HepG2 (cell line): Measurements from ENCODE around the gene RAB5B. TPM values are rescaled to one million over a fixed set of nuclear protein-coding genes. Genes with fewer than 3 reads are reported as not detected.
A peak's percentile ranks its signal among the peaks of the same experiment; 100 is the strongest.

Source experiments
- CCAR2 ChIP-seq: fragments of 200-400 bp; formaldehyde crosslinking; optimal IDR thresholded peaks from 2 replicates; pipeline ENCODE3; 2018; ENCODE audit warnings: low read depth, mild to moderate bottlenecking, low read length, moderate library complexity
- E2F1 ChIP-seq: sonication (generic); formaldehyde crosslinking; IDR thresholded peaks from 2 replicates; pipeline ENCODE4 v1.5.0; 2020; ENCODE audit warnings: missing genetic modification reagents
- ELF1 ChIP-seq: sonication (generic); formaldehyde crosslinking; IDR thresholded peaks from 2 replicates; pipeline ENCODE4 v1.4.0; 2020; ENCODE audit warnings: missing genetic modification reagents
- GFI1 ChIP-seq: sonication (generic); formaldehyde crosslinking; IDR thresholded peaks from 2 replicates; pipeline ENCODE4 v1.5.0; 2020; ENCODE audit warnings: missing genetic modification reagents, mild to moderate bottlenecking, borderline replicate concordance
- HINFP ChIP-seq: sonication (generic); formaldehyde crosslinking; IDR thresholded peaks from 2 replicates; pipeline ENCODE4 v1.4.0; 2020; ENCODE audit warnings: low read depth, mild to moderate bottlenecking, missing genetic modification reagents
- KLF11 ChIP-seq: IDR thresholded peaks from 2 replicates; pipeline ENCODE4 v1.6.1; 2016; ENCODE audit warnings: missing compliant biosample characterization
- LBX2 ChIP-seq: sonication (generic); formaldehyde crosslinking; IDR thresholded peaks from 2 replicates; pipeline ENCODE4 v1.5.0; 2020; ENCODE audit warnings: missing genetic modification reagents, mild to moderate bottlenecking, borderline replicate concordance
- MAX ChIP-seq: IDR thresholded peaks from 2 replicates; pipeline ENCODE4 v1.6.1; 2012; ENCODE audit warnings: inconsistent platforms
- NFE2 ChIP-seq: sonication (generic); formaldehyde crosslinking; IDR thresholded peaks from 2 replicates; pipeline ENCODE4 v1.4.0; 2020; ENCODE audit warnings: missing genetic modification reagents
- NFE2L2 ChIP-seq: fragments of 150-350 bp; IDR thresholded peaks from 2 replicates; pipeline ENCODE4 v1.6.1; 2014; ENCODE audit warnings: low read length
- PHF21A ChIP-seq: sonication (generic); formaldehyde crosslinking; IDR thresholded peaks from 2 replicates; pipeline ENCODE4 v1.5.0; 2020; ENCODE audit warnings: mild to moderate bottlenecking, missing genetic modification reagents
- RBM22 ChIP-seq: fragments of 200-400 bp; formaldehyde crosslinking; optimal IDR thresholded peaks from 2 replicates; pipeline ENCODE3; 2017; ENCODE audit warnings: mild to moderate bottlenecking, low read length, moderate library complexity
- TAF1 ChIP-seq: sonication (generic); formaldehyde crosslinking; IDR thresholded peaks from 2 replicates; pipeline ENCODE4 v1.4.0; 2020; ENCODE audit warnings: missing genetic modification reagents
- ZBTB1 ChIP-seq: sonication (generic); formaldehyde crosslinking; IDR thresholded peaks from 2 replicates; pipeline ENCODE4 v1.4.0; 2020; ENCODE audit warnings: missing genetic modification reagents, borderline replicate concordance
- ZEB1 ChIP-seq: IDR thresholded peaks from 2 replicates; pipeline ENCODE4 v1.6.1; 2012; ENCODE audit warnings: mild to moderate bottlenecking, low read depth, inconsistent platforms; ENCODE audit not compliant: insufficient replicate concordance
- ZNF10 ChIP-seq: sonication (generic); formaldehyde crosslinking; IDR thresholded peaks from 2 replicates; pipeline ENCODE4 v1.4.0; 2020; ENCODE audit warnings: mild to moderate bottlenecking, low read depth, missing genetic modification reagents, borderline replicate concordance
- ZNF121 ChIP-seq: sonication (generic); formaldehyde crosslinking; IDR thresholded peaks from 2 replicates; pipeline ENCODE4 v1.5.0; 2020; ENCODE audit warnings: mild to moderate bottlenecking, missing genetic modification reagents
- ZNF614 ChIP-seq: IDR thresholded peaks from 2 replicates; pipeline ENCODE4 v1.6.1; 2018; ENCODE audit warnings: missing biosample characterization, missing genetic modification reagents, inconsistent platforms, borderline replicate concordance
- ZNF746 ChIP-seq: sonication (generic); formaldehyde crosslinking; IDR thresholded peaks from 2 replicates; pipeline ENCODE4 v1.8.0; 2022; ENCODE audit warnings: mild to moderate bottlenecking, missing genetic modification reagents
- polyA plus RNA-seq, 8 experiments: library from polyadenylated mRNA; depleted of rRNA in 3 of 8; stranded (reverse) in 7 of 8; unstranded in 1 of 8; fragments of >200 nt; fragmentation: Illumina TruSeq in 4 of 8; extraction: Trizol in 4 of 8; gene quantifications; 2 replicates each; pipeline versions ENCODE4 v1.2.1 to v1.2.3, GENCODE V29; 2011 to 2016; ENCODE audit warnings: low read depth in 4 of 8, missing spikeins in 1 of 8, mixed read lengths in 1 of 8; ENCODE audit not compliant: insufficient read depth in 1 of 8
- total RNA-seq, 5 experiments: library from RNA; depleted of rRNA; stranded (reverse); fragments of >200 nt; fragmentation: Illumina TruSeq; extraction: Trizol; gene quantifications; 2 replicates each; pipeline ENCODE4 v1.2.3, GENCODE V29; 2016; ENCODE audit warnings: low read depth in 1 of 5
- TF ChIP-seq, protein P1 (sequence below): sonication (generic); formaldehyde crosslinking; IDR thresholded peaks from 2 replicates; pipeline ENCODE4 v1.4.0; 2020; ENCODE audit warnings: mild to moderate bottlenecking, missing genetic modification reagents
- TF ChIP-seq, protein P2 (sequence below): sonication (generic); formaldehyde crosslinking; IDR thresholded peaks from 2 replicates; pipeline ENCODE4 v1.5.1; 2020; ENCODE audit warnings: missing genetic modification reagents, mild to moderate bottlenecking, borderline replicate concordance
- TF ChIP-seq, protein P3 (sequence below): sonication (generic); formaldehyde crosslinking; IDR thresholded peaks from 2 replicates; pipeline ENCODE4 v1.9.0; 2021; ENCODE audit warnings: missing genetic modification reagents, borderline replicate concordance

The RAB5B gene
- total and polyA plus RNA-seq, 2 of the 13 experiments (the other 11 are each of a cell fraction or from before 2014, with no cell fraction given), result 26.0 to 68.3 TPM

DNA sequence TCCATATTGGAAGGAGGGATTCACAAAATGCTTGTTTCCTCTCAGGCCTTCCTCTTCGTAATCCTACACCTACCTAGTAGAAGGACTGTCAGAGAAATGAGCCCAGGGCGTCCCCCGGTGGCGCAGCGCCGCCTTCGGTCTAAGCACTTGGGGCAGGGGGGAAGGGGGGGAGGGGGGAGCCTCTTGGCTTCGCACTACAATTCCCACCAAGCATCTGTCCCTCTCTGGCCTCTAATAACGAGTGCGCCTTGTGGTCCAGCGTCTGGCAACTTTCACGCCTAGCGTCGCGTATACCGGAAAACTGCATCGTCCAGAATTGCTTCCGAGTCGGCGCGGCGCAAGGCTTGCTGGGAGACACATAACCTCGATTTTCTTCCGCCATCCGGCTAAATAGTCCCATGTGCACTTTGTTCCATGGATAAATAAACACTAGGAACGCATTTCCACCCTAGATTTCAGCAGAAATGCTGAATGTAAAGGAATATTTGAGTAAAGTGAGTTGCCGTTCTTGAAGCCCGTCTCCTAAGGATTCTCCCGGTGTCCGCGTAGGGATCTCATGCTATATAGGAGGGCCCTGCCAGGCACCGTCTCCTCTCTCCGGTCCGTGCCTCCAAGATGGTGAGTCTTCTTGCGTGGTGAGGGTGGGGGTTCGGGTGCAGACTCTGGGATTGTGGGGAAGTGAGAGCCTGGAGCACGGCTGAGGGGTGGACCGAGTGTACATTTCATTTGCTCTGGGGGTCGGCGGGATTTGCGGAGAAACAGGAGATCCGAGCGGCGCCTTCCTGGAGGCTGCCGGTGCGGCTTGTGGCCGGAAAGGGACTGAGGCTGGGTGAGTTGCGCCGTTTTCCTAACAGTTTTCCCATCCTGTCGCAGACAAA, 67.9 kb downstream of the RAB5B start, which contains the start of gene RPS26 (continued):
- peak; percentile 73 for TF ChIP-seq E2F1 (CRISPR knock-in tag)
- TF ChIP-seq HINFP (CRISPR knock-in tag), result peak; percentile 31; the same call in 1 of the 2 replicates
- peak; percentile 89 for TF ChIP-seq PHF21A (CRISPR knock-in tag)
- peak; percentile 77; the same call in 1 of the 2 replicates for TF ChIP-seq KLF11 (CRISPR knock-in tag)
- TF ChIP-seq GFI1 (CRISPR knock-in tag), result peak; percentile 56; the same call in 1 of the 2 replicates
- TF ChIP-seq ELF1 (CRISPR knock-in tag), result peak; percentile 95
- TF ChIP-seq, protein P1, sequence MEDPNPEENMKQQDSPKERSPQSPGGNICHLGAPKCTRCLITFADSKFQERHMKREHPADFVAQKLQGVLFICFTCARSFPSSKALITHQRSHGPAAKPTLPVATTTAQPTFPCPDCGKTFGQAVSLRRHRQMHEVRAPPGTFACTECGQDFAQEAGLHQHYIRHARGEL (CRISPR knock-in tag), result no peak
- TF ChIP-seq ZNF746 (CRISPR knock-in tag), result peak; percentile 61; the same call in 1 of the 2 replicates
- TF ChIP-seq, protein P2, sequence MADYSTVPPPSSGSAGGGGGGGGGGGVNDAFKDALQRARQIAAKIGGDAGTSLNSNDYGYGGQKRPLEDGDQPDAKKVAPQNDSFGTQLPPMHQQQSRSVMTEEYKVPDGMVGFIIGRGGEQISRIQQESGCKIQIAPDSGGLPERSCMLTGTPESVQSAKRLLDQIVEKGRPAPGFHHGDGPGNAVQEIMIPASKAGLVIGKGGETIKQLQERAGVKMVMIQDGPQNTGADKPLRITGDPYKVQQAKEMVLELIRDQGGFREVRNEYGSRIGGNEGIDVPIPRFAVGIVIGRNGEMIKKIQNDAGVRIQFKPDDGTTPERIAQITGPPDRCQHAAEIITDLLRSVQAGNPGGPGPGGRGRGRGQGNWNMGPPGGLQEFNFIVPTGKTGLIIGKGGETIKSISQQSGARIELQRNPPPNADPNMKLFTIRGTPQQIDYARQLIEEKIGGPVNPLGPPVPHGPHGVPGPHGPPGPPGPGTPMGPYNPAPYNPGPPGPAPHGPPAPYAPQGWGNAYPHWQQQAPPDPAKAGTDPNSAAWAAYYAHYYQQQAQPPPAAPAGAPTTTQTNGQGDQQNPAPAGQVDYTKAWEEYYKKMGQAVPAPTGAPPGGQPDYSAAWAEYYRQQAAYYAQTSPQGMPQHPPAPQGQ (CRISPR knock-in tag), result no peak
- peak; percentile 56 for TF ChIP-seq CCAR2
- TF ChIP-seq MAX, result peak; percentile 83
- peak; percentile 33 for TF ChIP-seq RBM22
- TF ChIP-seq NFE2 (CRISPR knock-in tag), result no peak
- no peak for TF ChIP-seq LBX2
- 0 out of 2 replicates have a peak, but pooled peaks have one; percentile 42 for TF ChIP-seq ZBTB1 (CRISPR knock-in tag)
- TF ChIP-seq, protein P3, sequence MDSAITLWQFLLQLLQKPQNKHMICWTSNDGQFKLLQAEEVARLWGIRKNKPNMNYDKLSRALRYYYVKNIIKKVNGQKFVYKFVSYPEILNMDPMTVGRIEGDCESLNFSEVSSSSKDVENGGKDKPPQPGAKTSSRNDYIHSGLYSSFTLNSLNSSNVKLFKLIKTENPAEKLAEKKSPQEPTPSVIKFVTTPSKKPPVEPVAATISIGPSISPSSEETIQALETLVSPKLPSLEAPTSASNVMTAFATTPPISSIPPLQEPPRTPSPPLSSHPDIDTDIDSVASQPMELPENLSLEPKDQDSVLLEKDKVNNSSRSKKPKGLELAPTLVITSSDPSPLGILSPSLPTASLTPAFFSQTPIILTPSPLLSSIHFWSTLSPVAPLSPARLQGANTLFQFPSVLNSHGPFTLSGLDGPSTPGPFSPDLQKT (CRISPR knock-in tag), result 0 out of 2 replicates have a peak, but pooled peaks have one; percentile 74
- TF ChIP-seq TAF1 (CRISPR knock-in tag), result peak; percentile 94
- TF ChIP-seq ZNF614 (CRISPR knock-in tag), result peak; percentile 75; the same call in 1 of the 2 replicates
- no peak for TF ChIP-seq NFE2L2
- TF ChIP-seq ZEB1, result peak; percentile 60
- TF ChIP-seq ZNF121 (CRISPR knock-in tag), result 0 out of 2 replicates have a peak, but pooled peaks have one; percentile 5
- no peak for TF ChIP-seq ZNF10 (CRISPR knock-in tag)
